HL-60 (cell line): ENCODE data around the gene CDHR5.

Source experiments
- DNase-seq, 2 experiments: peaks; one replicate each; pipeline ENCODE4 v3.0.0-alpha.2; 2010 to 2020; ENCODE audit warnings: low read depth in 1 of 2, low spot score in 1 of 2
- H3K27ac ChIP-seq: fragments of 250-450 bp; sonication (Bioruptor Pico); replicated peaks from 2 replicates; pipeline ENCODE4 v1.5.1; 2020; ENCODE audit warnings: mild to moderate bottlenecking, moderate library complexity
- H3K27me3 ChIP-seq: fragments of 250-450 bp; sonication (Bioruptor Pico); 2 replicates; pipeline ENCODE4 v1.5.1; 2021; ENCODE audit warnings: mild to moderate bottlenecking, moderate library complexity; ENCODE audit not compliant: insufficient read depth, poor library complexity, severe bottlenecking
- H3K4me3 ChIP-seq: replicated peaks from 2 replicates; pipeline ENCODE4 v1.5.1; 2011; ENCODE audit warnings: mild to moderate bottlenecking, control low read depth, low read length; ENCODE audit not compliant: insufficient read depth
- CTCF ChIP-seq: IDR thresholded peaks from one replicate; pipeline ENCODE4 v1.5.1; 2011; ENCODE audit warnings: low read length, control low read depth, inconsistent platforms; ENCODE audit not compliant: insufficient read depth
- GABPA ChIP-seq: IDR thresholded peaks from 2 replicates; pipeline ENCODE4 v1.6.1; 2012; ENCODE audit warnings: low read depth
- POLR2AphosphoS5 ChIP-seq: IDR thresholded peaks from 2 replicates; pipeline ENCODE4 v1.6.1; 2012; ENCODE audit warnings: low read depth
- SPI1 ChIP-seq: IDR thresholded peaks from 2 replicates; pipeline ENCODE4 v1.6.1; 2012; ENCODE audit warnings: low read depth, mild to moderate bottlenecking, borderline replicate concordance
- TF ChIP-seq, protein P1 (sequence below): IDR thresholded peaks from 2 replicates; pipeline ENCODE4 v1.6.1; 2012; ENCODE audit warnings: low read depth; ENCODE audit not compliant: insufficient replicate concordance

CDHR5 gene

GRCh38 chr11:612201-612960, 12.4 kb downstream of the CDHR5 start:
- H3K27me3 ChIP-seq = no peaks in the 10 kb centered on the region
- H3K27ac ChIP-seq = no peak overlapping the region
- no peak overlapping the region for H3K4me3 ChIP-seq
- DNase-seq = peak in 1 of 2 experiments; percentile 37
- TF ChIP-seq SPI1 (no peak), POLR2AphosphoS5 (no peak), CTCF (peak; percentile 53), GABPA (no peak)
- TF ChIP-seq, protein P1, sequence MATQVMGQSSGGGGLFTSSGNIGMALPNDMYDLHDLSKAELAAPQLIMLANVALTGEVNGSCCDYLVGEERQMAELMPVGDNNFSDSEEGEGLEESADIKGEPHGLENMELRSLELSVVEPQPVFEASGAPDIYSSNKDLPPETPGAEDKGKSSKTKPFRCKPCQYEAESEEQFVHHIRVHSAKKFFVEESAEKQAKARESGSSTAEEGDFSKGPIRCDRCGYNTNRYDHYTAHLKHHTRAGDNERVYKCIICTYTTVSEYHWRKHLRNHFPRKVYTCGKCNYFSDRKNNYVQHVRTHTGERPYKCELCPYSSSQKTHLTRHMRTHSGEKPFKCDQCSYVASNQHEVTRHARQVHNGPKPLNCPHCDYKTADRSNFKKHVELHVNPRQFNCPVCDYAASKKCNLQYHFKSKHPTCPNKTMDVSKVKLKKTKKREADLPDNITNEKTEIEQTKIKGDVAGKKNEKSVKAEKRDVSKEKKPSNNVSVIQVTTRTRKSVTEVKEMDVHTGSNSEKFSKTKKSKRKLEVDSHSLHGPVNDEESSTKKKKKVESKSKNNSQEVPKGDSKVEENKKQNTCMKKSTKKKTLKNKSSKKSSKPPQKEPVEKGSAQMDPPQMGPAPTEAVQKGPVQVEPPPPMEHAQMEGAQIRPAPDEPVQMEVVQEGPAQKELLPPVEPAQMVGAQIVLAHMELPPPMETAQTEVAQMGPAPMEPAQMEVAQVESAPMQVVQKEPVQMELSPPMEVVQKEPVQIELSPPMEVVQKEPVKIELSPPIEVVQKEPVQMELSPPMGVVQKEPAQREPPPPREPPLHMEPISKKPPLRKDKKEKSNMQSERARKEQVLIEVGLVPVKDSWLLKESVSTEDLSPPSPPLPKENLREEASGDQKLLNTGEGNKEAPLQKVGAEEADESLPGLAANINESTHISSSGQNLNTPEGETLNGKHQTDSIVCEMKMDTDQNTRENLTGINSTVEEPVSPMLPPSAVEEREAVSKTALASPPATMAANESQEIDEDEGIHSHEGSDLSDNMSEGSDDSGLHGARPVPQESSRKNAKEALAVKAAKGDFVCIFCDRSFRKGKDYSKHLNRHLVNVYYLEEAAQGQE = no peak

GRCh38 chr11:611001-611996, 13.5 kb downstream of the CDHR5 start:
- TF ChIP-seq, protein P1 = no peak
- TF ChIP-seq GABPA (no peak), POLR2AphosphoS5 (0 out of 2 replicates have a peak, but pooled peaks have one; percentile 0), SPI1 (no peak), CTCF (no peak)
- H3K27me3 ChIP-seq = no peaks in the 10 kb centered on the region
- no peak overlapping the region for H3K27ac ChIP-seq
- no peak overlapping the region for H3K4me3 ChIP-seq
- DNase-seq = no peak

GRCh38 chr11:610146-610801, 14.5 kb downstream of the CDHR5 start:
- TF ChIP-seq POLR2AphosphoS5 (no peak), SPI1 (no peak), CTCF (no peak), GABPA (no peak)
- TF ChIP-seq, protein P1 = no peak
- no peak overlapping the region for H3K27ac ChIP-seq
- H3K27me3 ChIP-seq = no peaks in the 10 kb centered on the region
- no peak for DNase-seq
- no peak overlapping the region for H3K4me3 ChIP-seq
